Lower leg skin (tissue), 3 donors: ENCODE data around the gene FGGY.

Experiments
- POLR2A ChIP-seq, 2 donors: fragments of 450-650 bp; IDR thresholded peaks; one replicate each; pipeline ENCODE4 v1.6.1; 2016 to 2017; ENCODE audit warnings: antibody characterized with exemption in 2 of 2, mild to moderate bottlenecking in 1 of 2, moderate library complexity in 1 of 2
- TF ChIP-seq, protein P1 (sequence below), 3 donors: fragments of 450-650 bp; IDR thresholded peaks; one replicate each; pipeline ENCODE4 v1.5.1; 2016; ENCODE audit warnings: antibody characterized with exemption in 3 of 3, mild to moderate bottlenecking in 3 of 3, moderate library complexity in 2 of 3

DNA sequence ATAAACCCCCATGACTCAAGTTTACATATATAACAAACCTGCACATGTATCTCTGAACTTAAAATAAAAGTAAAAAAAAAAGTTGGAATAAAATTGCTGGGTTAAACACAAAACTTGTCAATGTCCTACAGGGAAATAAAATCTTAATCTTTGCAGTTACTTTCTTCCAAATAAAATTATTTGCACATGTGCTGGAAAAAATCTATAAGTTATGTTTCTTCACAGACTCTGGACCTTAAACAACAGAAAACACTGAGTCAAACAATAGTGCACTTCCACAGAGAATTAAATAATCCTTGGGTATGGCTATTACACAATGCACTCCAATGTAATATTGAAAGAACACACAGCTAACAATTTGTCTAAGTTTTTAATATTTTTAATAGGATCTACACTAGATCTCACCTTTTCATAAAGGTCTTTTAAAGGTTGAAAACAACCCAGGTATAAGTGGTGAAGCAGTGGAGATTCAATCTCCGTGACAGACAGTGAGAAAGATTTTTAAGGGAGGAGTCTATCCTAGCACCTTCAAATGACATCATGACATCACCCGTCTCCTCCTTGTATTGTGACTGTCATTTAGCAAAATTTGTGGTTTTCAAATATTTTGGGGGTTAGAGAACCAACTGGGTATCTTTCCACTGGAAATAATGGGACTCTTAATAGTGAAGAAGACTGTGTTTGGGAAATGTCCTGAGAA, 25.2 kb upstream of the FGGY start:
- TF ChIP-seq, protein P1, sequence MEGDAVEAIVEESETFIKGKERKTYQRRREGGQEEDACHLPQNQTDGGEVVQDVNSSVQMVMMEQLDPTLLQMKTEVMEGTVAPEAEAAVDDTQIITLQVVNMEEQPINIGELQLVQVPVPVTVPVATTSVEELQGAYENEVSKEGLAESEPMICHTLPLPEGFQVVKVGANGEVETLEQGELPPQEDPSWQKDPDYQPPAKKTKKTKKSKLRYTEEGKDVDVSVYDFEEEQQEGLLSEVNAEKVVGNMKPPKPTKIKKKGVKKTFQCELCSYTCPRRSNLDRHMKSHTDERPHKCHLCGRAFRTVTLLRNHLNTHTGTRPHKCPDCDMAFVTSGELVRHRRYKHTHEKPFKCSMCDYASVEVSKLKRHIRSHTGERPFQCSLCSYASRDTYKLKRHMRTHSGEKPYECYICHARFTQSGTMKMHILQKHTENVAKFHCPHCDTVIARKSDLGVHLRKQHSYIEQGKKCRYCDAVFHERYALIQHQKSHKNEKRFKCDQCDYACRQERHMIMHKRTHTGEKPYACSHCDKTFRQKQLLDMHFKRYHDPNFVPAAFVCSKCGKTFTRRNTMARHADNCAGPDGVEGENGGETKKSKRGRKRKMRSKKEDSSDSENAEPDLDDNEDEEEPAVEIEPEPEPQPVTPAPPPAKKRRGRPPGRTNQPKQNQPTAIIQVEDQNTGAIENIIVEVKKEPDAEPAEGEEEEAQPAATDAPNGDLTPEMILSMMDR (IDR thresholded peaks at IDR 0.05) = no peak
- TF ChIP-seq POLR2A (IDR thresholded peaks at IDR 0.05) = no peak
